Neural cell (in vitro differentiated cells): ENCODE data around the gene CCNH. TPM values are rescaled to one million over a fixed set of nuclear protein-coding genes. Genes with fewer than 3 reads are reported as not detected.

Source experiments
- H2AFZ ChIP-seq: fragments of 200-600, 300-800 bp; sonication (generic), shearing (Covaris generic); 2 replicates; pipeline ENCODE4 v1.6.0; 2014; ENCODE audit warnings: low read depth, mild to moderate bottlenecking, antibody characterized with exemption, low read length, moderate library complexity
- H3F3A ChIP-seq: fragments of 200-600 bp; shearing (Covaris generic); 2 replicates; pipeline ENCODE4 v1.6.1; 2016; ENCODE audit warnings: mild to moderate bottlenecking, moderate library complexity, mixed read lengths, antibody characterized with exemption, low read length; ENCODE audit not compliant: insufficient read depth, poor library complexity, severe bottlenecking
- H3K27ac ChIP-seq: fragments of 200-600, 300-800 bp; sonication (generic), shearing (Covaris generic); 2 replicates; pipeline ENCODE4 v1.5.1; 2014; ENCODE audit warnings: mild to moderate bottlenecking, low read length, moderate library complexity
- H3K27me3 ChIP-seq: fragments of 300-800, 200-600 bp; sonication (generic), shearing (Covaris generic); 2 replicates; pipeline ENCODE4 v1.6.0; 2014; ENCODE audit warnings: mild to moderate bottlenecking, low read depth, low read length, moderate library complexity; ENCODE audit not compliant: insufficient read depth
- H3K36me3 ChIP-seq: fragments of 300-800, 200-600 bp; sonication (generic), shearing (Covaris generic); 2 replicates; pipeline ENCODE4 v1.5.1; 2014; ENCODE audit warnings: mild to moderate bottlenecking, antibody characterized with exemption, low read length, moderate library complexity; ENCODE audit not compliant: insufficient read depth
- H3K4me2 ChIP-seq: fragments of 300-800, 200-600 bp; sonication (generic), shearing (Covaris generic); 2 replicates; pipeline ENCODE4 v1.6.0; 2014; ENCODE audit warnings: mild to moderate bottlenecking, low read length
- H3K4me3 ChIP-seq: fragments of 300-800, 200-600 bp; sonication (generic), shearing (Covaris generic); 2 replicates; pipeline ENCODE4 v1.5.1; 2014; ENCODE audit warnings: mild to moderate bottlenecking, low read length, moderate library complexity
- H3K79me2 ChIP-seq: fragments of 200-600 bp; shearing (Covaris generic); replicated peaks from 2 replicates; pipeline ENCODE4 v1.6.0; 2014; ENCODE audit warnings: mild to moderate bottlenecking, low read length, moderate library complexity; ENCODE audit not compliant: insufficient read depth
- H3K9ac ChIP-seq: fragments of 300-800, 200-600 bp; sonication (generic), shearing (Covaris generic); 2 replicates; pipeline ENCODE4 v1.6.1; 2016; ENCODE audit warnings: mild to moderate bottlenecking, low read length, mixed read lengths
- H3K9me2 ChIP-seq: fragments of 200-600 bp; shearing (Covaris generic); 2 replicates; pipeline ENCODE4 v1.6.1; 2016; ENCODE audit warnings: mild to moderate bottlenecking, low read length, mixed read lengths; ENCODE audit not compliant: insufficient read depth
- H3K9me3 ChIP-seq: fragments of 200-600, 300-800 bp; sonication (generic), shearing (Covaris generic); 2 replicates; pipeline ENCODE4 v1.6.1; 2016; ENCODE audit warnings: mild to moderate bottlenecking, mixed run types, low read length, moderate library complexity, mixed read lengths
- H4K20me1 ChIP-seq: fragments of 200-600 bp; shearing (Covaris generic); 2 replicates; pipeline ENCODE4 v1.6.1; 2016; ENCODE audit warnings: mild to moderate bottlenecking, mixed run types; ENCODE audit not compliant: insufficient read depth
- EP300 ChIP-seq: fragments of 450-650 bp; conservative IDR thresholded peaks from 2 replicates; pipeline ENCODE4 v1.6.1; 2014; ENCODE audit warnings: antibody characterized with exemption, mild to moderate bottlenecking, moderate library complexity; ENCODE audit not compliant: poor library complexity, severe bottlenecking
- EZH2 ChIP-seq: fragments of 200-600, 300-800 bp; shearing (Covaris generic), sonication (generic); IDR thresholded peaks from 2 replicates; pipeline ENCODE4 v1.6.1; 2014; ENCODE audit warnings: antibody characterized with exemption, low read length, borderline replicate concordance, mild to moderate bottlenecking; ENCODE audit not compliant: insufficient read depth, poor library complexity, severe bottlenecking
- MXI1 ChIP-seq: fragments of 450-650 bp; conservative IDR thresholded peaks from 2 replicates; pipeline ENCODE4 v1.6.1; 2014; ENCODE audit warnings: antibody characterized with exemption, mild to moderate bottlenecking; ENCODE audit not compliant: poor library complexity, severe bottlenecking
- POLR2AphosphoS5 ChIP-seq: IDR thresholded peaks from 2 replicates; pipeline ENCODE4 v1.6.1; 2012
- RAD21 ChIP-seq: fragments of 450-650 bp; conservative IDR thresholded peaks from 2 replicates; pipeline ENCODE4 v1.6.1; 2014; ENCODE audit warnings: antibody characterized with exemption, mild to moderate bottlenecking, moderate library complexity
- SMC3 ChIP-seq: fragments of 450-650 bp; conservative IDR thresholded peaks from 2 replicates; pipeline ENCODE4 v1.6.1; 2014; ENCODE audit warnings: antibody characterized with exemption, mild to moderate bottlenecking, moderate library complexity; ENCODE audit not compliant: poor library complexity
- TAF1 ChIP-seq: IDR thresholded peaks from 2 replicates; pipeline ENCODE4 v1.6.1; 2012; ENCODE audit warnings: low read depth
- polyA plus RNA-seq: library from polyadenylated mRNA; depleted of rRNA; stranded (reverse); fragments of >200 nt; gene quantifications from 2 replicates; pipeline ENCODE4 v1.2.3, GENCODE V29; 2014
- TF ChIP-seq, protein P1 (sequence below): fragments of 450-650 bp; IDR thresholded peaks from 2 replicates; pipeline ENCODE4 v1.5.1; 2014; ENCODE audit warnings: antibody characterized with exemption, mild to moderate bottlenecking, moderate library complexity; ENCODE audit not compliant: poor library complexity, severe bottlenecking
- TF ChIP-seq, protein P2 (sequence below): IDR thresholded peaks from 2 replicates; pipeline ENCODE4 v1.6.1; 2012; ENCODE audit warnings: borderline replicate concordance

The CCNH gene
- polyA plus RNA-seq, 1 donor from 2014 or later = 127 TPM

DNA sequence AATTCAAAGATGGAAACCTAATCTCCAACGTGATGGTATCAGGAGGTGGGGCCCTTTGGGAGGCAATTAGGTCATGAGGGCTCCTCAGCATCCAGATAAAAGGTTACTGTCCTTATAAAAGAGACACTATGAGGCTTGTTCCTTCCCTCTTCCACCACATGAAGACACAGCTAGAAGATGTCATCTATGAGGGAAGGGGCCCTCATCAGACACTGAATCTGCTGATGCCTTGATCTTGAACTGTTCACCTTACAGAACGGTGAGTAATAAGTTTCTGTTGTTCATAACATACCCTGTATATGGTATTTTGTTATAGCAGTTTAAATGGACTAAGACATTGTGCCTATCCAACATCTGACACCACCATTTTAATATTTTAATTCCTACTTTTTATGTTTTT is 19.7 kb upstream of the CCNH start:
- H3K9me3 ChIP-seq = no peaks in the 10 kb centered on the region
- H3F3A ChIP-seq = no peaks in the 10 kb centered on the region
- H3K79me2 ChIP-seq = no peaks in the 10 kb centered on the region
- H3K9ac ChIP-seq = no peak overlapping the region
- H3K4me3 ChIP-seq = no peak overlapping the region
- no peaks in the 10 kb centered on the region for H4K20me1 ChIP-seq
- H2AFZ ChIP-seq = no peak overlapping the region
- H3K4me2 ChIP-seq = no peak overlapping the region
- H3K27me3 ChIP-seq = no peaks in the 10 kb centered on the region
- no peaks in the 10 kb centered on the region for H3K9me2 ChIP-seq
- TF ChIP-seq MXI1 (no peak), SMC3 (no peak), TAF1 (no peak)
- no peak overlapping the region for H3K27ac ChIP-seq
- no peaks in the 10 kb centered on the region for H3K36me3 ChIP-seq

DNA sequence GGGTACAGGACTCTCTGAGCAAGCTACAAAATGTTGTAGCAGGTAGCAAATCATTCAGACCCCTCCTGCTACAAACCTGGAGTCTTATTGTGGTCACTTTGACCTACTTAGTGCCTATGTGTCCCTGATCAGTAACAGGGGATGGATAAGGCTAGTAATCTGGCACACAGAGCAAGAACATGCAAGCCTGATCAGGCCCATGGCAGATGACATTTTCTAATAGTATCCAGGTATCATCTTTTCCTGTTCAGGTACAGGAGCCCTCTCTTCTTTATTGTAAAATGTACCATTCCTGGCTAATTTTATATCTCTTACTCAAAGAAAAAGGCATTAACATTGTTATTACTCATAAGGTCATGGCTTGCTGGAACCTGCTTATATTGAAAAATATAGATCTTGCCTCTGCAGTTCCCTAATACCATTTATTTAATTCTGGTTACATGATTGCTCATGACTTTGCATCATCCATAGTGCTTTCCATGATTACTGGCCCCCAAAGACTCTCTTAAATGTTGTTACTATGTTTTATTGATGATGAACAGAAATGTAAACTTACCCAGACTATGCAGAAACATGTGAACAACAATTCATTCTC is 18.2 kb upstream of the CCNH start:
- TF ChIP-seq, protein P1, sequence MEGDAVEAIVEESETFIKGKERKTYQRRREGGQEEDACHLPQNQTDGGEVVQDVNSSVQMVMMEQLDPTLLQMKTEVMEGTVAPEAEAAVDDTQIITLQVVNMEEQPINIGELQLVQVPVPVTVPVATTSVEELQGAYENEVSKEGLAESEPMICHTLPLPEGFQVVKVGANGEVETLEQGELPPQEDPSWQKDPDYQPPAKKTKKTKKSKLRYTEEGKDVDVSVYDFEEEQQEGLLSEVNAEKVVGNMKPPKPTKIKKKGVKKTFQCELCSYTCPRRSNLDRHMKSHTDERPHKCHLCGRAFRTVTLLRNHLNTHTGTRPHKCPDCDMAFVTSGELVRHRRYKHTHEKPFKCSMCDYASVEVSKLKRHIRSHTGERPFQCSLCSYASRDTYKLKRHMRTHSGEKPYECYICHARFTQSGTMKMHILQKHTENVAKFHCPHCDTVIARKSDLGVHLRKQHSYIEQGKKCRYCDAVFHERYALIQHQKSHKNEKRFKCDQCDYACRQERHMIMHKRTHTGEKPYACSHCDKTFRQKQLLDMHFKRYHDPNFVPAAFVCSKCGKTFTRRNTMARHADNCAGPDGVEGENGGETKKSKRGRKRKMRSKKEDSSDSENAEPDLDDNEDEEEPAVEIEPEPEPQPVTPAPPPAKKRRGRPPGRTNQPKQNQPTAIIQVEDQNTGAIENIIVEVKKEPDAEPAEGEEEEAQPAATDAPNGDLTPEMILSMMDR = no peak
- no peak for TF ChIP-seq RAD21

DNA sequence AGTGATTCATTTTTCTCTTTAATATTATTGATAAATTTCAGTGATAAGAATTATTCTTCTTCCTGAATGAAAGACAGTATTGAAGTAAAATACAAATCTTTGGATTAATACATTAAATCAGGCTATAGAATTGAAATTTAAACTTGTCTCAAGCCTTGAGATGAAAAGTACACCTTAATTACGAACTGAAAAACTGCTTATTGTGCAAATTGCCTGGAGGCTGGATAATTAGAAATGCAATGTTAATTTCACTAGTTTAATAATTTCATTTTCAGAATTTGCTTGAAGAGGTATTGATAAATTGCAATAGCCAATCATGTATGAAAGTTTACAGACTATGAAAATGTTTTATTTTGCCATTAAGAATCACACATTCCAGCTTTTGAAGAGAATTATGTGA is 11.0 kb upstream of the CCNH start:
- Histone ChIP-seq H3K9me3 (no peaks in the 10 kb centered on the region), H3K27ac (no peak overlapping the region), H3F3A (no peaks in the 10 kb centered on the region), H4K20me1 (no peaks in the 10 kb centered on the region), H3K36me3 (no peaks in the 10 kb centered on the region), H3K9me2 (no peaks in the 10 kb centered on the region), H3K27me3 (no peaks in the 10 kb centered on the region), H3K4me2 (no peak overlapping the region), H3K79me2 (no peaks in the 10 kb centered on the region), H2AFZ (no peak overlapping the region), H3K9ac (no peak overlapping the region), H3K4me3 (no peak overlapping the region)
- TF ChIP-seq SMC3 = no peak
- TF ChIP-seq RAD21 = no peak
- TF ChIP-seq, protein P1 = no peak
- TF ChIP-seq TAF1 = no peak
- TF ChIP-seq EZH2 = no peak
- TF ChIP-seq MXI1 = no peak
- TF ChIP-seq POLR2AphosphoS5 = no peak
- TF ChIP-seq, protein P2, sequence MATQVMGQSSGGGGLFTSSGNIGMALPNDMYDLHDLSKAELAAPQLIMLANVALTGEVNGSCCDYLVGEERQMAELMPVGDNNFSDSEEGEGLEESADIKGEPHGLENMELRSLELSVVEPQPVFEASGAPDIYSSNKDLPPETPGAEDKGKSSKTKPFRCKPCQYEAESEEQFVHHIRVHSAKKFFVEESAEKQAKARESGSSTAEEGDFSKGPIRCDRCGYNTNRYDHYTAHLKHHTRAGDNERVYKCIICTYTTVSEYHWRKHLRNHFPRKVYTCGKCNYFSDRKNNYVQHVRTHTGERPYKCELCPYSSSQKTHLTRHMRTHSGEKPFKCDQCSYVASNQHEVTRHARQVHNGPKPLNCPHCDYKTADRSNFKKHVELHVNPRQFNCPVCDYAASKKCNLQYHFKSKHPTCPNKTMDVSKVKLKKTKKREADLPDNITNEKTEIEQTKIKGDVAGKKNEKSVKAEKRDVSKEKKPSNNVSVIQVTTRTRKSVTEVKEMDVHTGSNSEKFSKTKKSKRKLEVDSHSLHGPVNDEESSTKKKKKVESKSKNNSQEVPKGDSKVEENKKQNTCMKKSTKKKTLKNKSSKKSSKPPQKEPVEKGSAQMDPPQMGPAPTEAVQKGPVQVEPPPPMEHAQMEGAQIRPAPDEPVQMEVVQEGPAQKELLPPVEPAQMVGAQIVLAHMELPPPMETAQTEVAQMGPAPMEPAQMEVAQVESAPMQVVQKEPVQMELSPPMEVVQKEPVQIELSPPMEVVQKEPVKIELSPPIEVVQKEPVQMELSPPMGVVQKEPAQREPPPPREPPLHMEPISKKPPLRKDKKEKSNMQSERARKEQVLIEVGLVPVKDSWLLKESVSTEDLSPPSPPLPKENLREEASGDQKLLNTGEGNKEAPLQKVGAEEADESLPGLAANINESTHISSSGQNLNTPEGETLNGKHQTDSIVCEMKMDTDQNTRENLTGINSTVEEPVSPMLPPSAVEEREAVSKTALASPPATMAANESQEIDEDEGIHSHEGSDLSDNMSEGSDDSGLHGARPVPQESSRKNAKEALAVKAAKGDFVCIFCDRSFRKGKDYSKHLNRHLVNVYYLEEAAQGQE = no peak
- TF ChIP-seq EP300 = no peak

More for the DNA sequence above, 18.2 kb upstream of the CCNH start:
- no peaks in the 10 kb centered on the region for H3K36me3 ChIP-seq
- no peaks in the 10 kb centered on the region for H3K27me3 ChIP-seq
- H3K27ac ChIP-seq = no peak overlapping the region
- no peaks in the 10 kb centered on the region for H3K9me3 ChIP-seq
- no peaks in the 10 kb centered on the region for H3K9me2 ChIP-seq
- no peak overlapping the region for H3K9ac ChIP-seq
- no peak overlapping the region for H3K4me2 ChIP-seq
- H3K79me2 ChIP-seq = no peaks in the 10 kb centered on the region
- H3F3A ChIP-seq = no peaks in the 10 kb centered on the region
- no peak overlapping the region for H2AFZ ChIP-seq
- no peak overlapping the region for H3K4me3 ChIP-seq
- H4K20me1 ChIP-seq = no peaks in the 10 kb centered on the region
